ENCODE results near the gene C1QTNF5.

The C1QTNF5 gene

DNA sequence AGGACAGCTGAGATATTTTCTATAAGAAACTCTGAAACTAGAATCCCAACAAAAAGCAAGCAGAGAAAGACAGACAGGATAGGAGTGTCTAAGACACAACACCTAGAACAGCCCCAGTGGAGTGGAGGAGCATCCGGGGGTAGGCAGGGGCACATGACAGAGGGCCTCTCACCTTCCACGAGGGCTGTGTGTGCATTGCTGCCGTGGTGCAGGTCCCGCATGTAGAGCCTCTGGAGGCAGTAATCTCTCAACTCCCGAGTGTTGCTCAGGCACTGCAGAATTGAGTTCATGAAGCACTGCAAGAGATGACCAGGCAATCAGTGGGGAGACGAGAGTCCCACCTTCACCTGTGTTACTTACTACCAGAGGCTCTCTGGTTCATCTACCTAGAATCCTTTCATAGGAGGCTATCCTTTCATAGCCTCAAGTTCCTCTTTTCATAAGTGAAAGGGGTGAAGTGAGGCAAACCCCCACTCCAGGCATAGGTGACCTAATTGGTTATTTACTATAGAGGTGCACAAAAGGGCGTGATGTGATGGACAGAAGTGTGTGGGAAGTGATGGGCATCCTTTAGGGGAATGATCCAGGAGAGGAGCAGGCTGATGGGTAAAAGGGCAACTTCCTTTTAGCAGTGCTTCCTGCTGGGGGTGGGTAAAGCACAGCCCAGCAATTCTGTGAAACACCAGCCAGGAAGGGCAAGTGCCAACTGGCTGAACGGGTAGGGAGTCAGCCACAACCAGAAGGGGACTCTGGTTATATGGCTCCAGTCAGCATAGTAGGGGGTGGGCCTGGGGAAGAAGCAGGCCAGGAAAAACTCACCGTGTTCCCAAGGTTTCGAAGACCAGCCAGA, 18.9 kb upstream of the C1QTNF5 start:
- TF ChIP-seq CTCF (IDR thresholded peaks at IDR 0.05; ENCODE audit: low read depth, low read length) = no peak
- DNase-seq (ENCODE audit: extremely low read depth, low read depth) = no peak

DNA sequence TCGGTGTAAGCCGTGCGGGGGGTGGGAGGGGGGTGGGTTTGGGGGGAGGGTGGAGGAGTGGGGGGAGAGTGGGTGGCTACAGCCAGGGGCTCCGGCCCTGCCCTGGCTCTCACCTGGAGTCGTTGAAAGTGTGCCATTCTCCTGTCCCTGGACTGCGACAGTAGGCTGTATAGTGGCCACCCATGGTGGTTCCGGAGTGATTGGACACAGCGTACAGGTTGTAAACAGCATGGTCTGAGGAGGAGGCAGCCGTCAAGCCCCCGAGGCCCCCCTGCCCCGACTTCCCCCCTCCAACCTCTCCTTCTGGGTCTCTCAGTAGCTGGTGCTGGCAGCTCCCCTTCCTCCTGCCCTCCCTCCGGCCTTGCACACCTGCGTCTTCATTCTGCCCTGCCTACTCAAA, 16.4 kb upstream of the C1QTNF5 start:
- no peak for DNase-seq (ENCODE audit: extremely low read depth, low read depth)
- no peak for TF ChIP-seq CTCF (IDR thresholded peaks at IDR 0.05; ENCODE audit: low read depth, low read length)

DNA sequence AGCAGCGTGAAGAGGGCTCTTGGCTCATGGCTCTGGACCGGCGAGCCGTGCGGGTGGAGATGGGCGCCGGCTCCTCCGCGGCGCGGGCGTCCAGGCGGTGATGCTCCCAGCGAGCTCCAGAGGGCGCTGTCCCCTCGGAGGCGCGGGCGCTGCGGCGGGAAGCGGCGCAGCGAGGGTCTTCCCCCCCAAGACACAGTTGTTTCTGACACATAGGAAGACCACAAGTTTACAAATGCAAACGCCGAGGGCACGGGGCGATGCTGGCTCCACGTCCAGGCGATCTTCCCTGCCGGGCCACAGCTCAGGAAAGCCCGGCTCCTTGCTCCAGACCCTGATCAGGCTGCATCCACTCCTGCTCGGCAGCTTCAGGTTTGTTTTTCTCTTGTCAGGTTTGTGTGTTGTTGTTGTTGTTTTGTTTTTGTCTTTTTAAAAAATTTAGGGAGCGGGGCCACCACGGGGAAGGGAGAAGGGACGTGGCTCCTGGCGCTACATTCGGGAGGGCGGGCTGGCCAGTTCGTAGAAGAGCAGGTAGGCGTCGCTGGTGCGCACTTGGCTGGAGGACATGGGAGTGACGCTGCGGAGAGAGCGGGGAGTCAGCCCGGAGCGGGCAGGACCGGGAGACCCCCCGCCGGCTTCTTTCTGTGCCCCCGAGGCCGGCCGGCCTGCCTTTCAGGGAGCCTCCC, 15.8 kb upstream of the C1QTNF5 start:
- TF ChIP-seq CTCF (IDR thresholded peaks at IDR 0.05; ENCODE audit: low read depth, low read length) = peak; percentile 69

GRCh38 chr11:119355091-119355843, 14.6 kb upstream of the C1QTNF5 start:
- TF ChIP-seq CTCF (IDR thresholded peaks at IDR 0.05; ENCODE audit: low read depth, low read length) = no peak
- DNase-seq (ENCODE audit: extremely low read depth, low read depth) = no peak

More for the DNA sequence above, 15.8 kb upstream of the C1QTNF5 start:
- DNase-seq (ENCODE audit: extremely low read depth, low read depth) = no peak

- TF ChIP-seq CTCF (IDR thresholded peaks at IDR 0.05; ENCODE audit: low read depth, low read length) = no peak
- DNase-seq (ENCODE audit: extremely low read depth, low read depth) = no peak
Measured at GRCh38 chr11:119352857-119353260, 12.2 kb upstream of the C1QTNF5 start.

GRCh38 chr11:119351232-119351631, 10.5 kb upstream of the C1QTNF5 start:
- TF ChIP-seq CTCF (IDR thresholded peaks at IDR 0.05; ENCODE audit: low read depth, low read length) = no peak
- DNase-seq (ENCODE audit: extremely low read depth, low read depth) = no peak

All from AG09319 (cell line).